Left ventricle myocardium inferior (tissue), 1 donor: Measurements from ENCODE around the gene ANKS6. TPM values are rescaled to one million over a fixed set of nuclear protein-coding genes. Genes with fewer than 3 reads are reported as not detected.
A peak's percentile ranks its signal among the peaks of the same experiment; 100 is the strongest.

ENCODE experiments used
- DNase-seq: peaks from one replicate; pipeline ENCODE4 v3.0.0-alpha.2; 2020
- H3K27ac ChIP-seq: fragments of 200-600 bp; replicated peaks from 2 replicates; pipeline ENCODE4 v1.8.0; 2021
- H3K27me3 ChIP-seq: fragments of 200-600 bp; 2 replicates; pipeline ENCODE4 v1.8.0; 2021; ENCODE audit warnings: low read depth
- H3K36me3 ChIP-seq: fragments of 200-600 bp; 2 replicates; pipeline ENCODE4 v1.8.0; 2021
- H3K4me1 ChIP-seq: fragments of 200-600 bp; 2 replicates; pipeline ENCODE4 v1.8.0; 2021
- H3K4me3 ChIP-seq: fragments of 200-600 bp; 2 replicates; pipeline ENCODE4 v1.8.0; 2021; ENCODE audit warnings: mild to moderate bottlenecking, moderate library complexity
- H3K9me3 ChIP-seq: fragments of 200-600 bp; replicated peaks from 2 replicates; pipeline ENCODE4 v1.8.0; 2021
- CTCF ChIP-seq: fragments of 200-600 bp; IDR thresholded peaks from 2 replicates; pipeline ENCODE4 v1.8.0; 2021; ENCODE audit warnings: antibody characterized with exemption, mild to moderate bottlenecking, borderline replicate concordance
- intact Hi-C: fragments of 100-400 bp; cut with micrococcal nuclease; formaldehyde crosslinking; loops from one replicate; pipeline ENCODE4 v1.11.0; 2022
- total RNA-seq: library from RNA; stranded (reverse); fragmentation: NEBNext Ultra II Directional; extraction: Animal tissue kit (Norgen Biotek cat#: 25700); gene quantifications from one replicate; pipeline ENCODE4 v1.2.1, GENCODE V29; 2021
- donor health status: DM: no; HTN: yes; CAD: no; lungs with severe emphysema.

ANKS6 gene
- total RNA-seq, 1 donor from 2014 or later: 4.8 TPM

DNA sequence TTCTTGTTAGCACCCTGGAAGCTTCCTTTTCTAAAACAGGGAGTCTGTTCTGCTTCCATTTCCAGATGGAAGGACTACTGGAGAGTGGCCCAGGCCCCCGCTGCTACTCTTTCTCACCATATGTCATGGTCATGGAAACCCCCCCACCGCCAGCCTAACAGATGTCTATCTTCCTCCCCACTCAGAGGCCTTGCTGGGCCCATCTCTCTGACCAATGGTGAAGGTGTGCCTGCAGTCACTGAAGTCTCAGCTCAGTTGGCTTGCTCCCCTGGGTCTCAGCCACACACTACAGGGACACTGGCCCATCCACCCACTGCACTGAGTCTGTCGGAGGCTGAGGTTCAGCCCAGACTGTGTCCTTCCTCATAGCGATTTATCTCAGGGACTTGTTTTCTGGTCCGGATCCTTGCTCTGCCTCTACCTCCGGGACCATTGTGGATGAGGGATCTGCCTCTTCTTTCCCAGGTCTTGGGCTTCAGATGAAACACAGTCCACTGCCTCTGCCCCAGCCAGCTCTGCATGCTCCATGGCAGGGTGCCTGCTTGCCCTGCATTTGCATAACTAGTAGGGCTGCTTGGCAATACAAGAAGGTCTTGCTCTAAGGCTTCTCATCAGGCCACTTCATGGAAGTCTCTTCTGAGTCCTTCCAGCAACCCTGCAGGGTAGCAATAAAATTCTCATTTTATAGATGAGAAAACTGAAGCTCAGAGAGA, 42.0 kb upstream of the ANKS6 start:
- Histone ChIP-seq H3K36me3 (no peaks in the 10 kb centered on the region), H3K27ac (no peak overlapping the region), H3K4me3 (no peak overlapping the region), H3K9me3 (no peaks in the 10 kb centered on the region), H3K27me3 (no peaks in the 10 kb centered on the region), H3K4me1 (peaks cover 5% of the 10 kb centered on the region)
- no peak for TF ChIP-seq CTCF
- no peak for DNase-seq
- intact Hi-C loops: no loop called here

- Histone ChIP-seq H3K9me3 (no peaks in the 10 kb centered on the region), H3K27ac (no peak overlapping the region), H3K4me1 (peaks cover 8% of the 10 kb centered on the region), H3K4me3 (no peak overlapping the region), H3K27me3 (no peaks in the 10 kb centered on the region), H3K36me3 (no peaks in the 10 kb centered on the region)
- intact Hi-C loops: no loop called here
- no peak for TF ChIP-seq CTCF
- DNase-seq: no peak
Measured at GRCh38 chr9:98837516-98837915, 41.2 kb upstream of the ANKS6 start.

- Histone ChIP-seq H3K9me3 (no peaks in the 10 kb centered on the region), H3K4me1 (peaks cover 8% of the 10 kb centered on the region), H3K27ac (no peak overlapping the region), H3K4me3 (no peak overlapping the region), H3K36me3 (no peaks in the 10 kb centered on the region), H3K27me3 (no peaks in the 10 kb centered on the region)
- intact Hi-C loops: no loop called here
- TF ChIP-seq CTCF: no peak
- no peak for DNase-seq
Measured at GRCh38 chr9:98836206-98836605, 39.9 kb upstream of the ANKS6 start.

- Histone ChIP-seq H3K27ac (no peak overlapping the region), H3K4me3 (no peak overlapping the region), H3K27me3 (no peaks in the 10 kb centered on the region), H3K36me3 (no peaks in the 10 kb centered on the region), H3K4me1 (peaks cover 8% of the 10 kb centered on the region), H3K9me3 (no peaks in the 10 kb centered on the region)
- no peak for TF ChIP-seq CTCF
- no peak for DNase-seq
- intact Hi-C loops: no loop called here
Measured at GRCh38 chr9:98834386-98834785, 38.0 kb upstream of the ANKS6 start.

DNA sequence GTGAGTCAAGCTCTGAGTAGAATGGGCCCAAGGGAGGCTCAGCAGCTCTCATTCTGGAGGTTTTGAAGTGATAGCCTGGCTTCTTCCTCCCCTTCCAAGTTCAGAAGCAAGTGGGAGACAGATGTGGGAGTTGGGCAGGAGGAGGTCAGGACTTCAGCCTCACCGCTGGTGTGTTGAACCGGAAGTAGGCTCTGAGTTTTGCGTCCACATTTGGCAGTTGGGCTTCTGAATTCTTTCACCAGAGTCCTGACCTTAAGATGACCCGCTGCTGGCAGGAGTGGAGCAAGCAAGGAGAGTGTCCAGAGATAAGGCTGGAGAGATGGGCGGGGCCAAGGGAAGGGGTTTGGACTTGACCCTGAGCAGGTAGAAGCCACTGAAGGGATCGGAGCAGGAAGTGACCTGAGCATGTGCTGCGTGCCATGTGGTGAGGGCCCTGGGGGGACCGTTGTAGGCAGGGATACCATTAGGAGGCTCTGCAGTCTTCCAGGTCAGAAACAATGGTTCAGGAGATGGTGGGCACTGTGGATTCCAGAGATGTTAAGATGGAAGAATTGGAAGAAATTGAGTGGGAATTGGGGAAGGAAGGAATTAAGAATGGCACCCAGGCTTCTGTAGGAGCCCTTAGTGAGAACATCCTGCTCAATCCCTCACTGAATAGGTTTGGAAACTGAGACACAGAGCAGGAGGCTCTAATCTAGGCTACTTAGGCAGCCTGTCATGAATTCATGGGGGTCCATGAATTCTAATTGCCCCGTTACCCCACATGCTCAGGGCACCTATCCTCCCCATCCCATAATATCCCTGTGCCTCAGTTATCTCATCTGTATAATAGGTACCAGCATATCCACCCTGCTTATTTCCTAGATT, 37.0 kb upstream of the ANKS6 start:
- H3K36me3 ChIP-seq: no peaks in the 10 kb centered on the region
- no peaks in the 10 kb centered on the region for H3K9me3 ChIP-seq
- DNase-seq: peak; percentile 36
- H3K27me3 ChIP-seq: no peaks in the 10 kb centered on the region
- H3K27ac ChIP-seq: no peak overlapping the region
- H3K4me1 ChIP-seq: peaks cover 8% of the 10 kb centered on the region
- intact Hi-C loops: no loop called here
- no peak for TF ChIP-seq CTCF
- no peak overlapping the region for H3K4me3 ChIP-seq
